GM12801 (cell line): ENCODE measurements around the gene WDR7.

Experiments used
- CTCF ChIP-seq: IDR thresholded peaks from one replicate; pipeline ENCODE4 v1.5.1; 2011; ENCODE audit warnings: control low read depth; ENCODE audit not compliant: insufficient read length; ENCODE audit errors: extremely low read depth

Gene WDR7

DNA sequence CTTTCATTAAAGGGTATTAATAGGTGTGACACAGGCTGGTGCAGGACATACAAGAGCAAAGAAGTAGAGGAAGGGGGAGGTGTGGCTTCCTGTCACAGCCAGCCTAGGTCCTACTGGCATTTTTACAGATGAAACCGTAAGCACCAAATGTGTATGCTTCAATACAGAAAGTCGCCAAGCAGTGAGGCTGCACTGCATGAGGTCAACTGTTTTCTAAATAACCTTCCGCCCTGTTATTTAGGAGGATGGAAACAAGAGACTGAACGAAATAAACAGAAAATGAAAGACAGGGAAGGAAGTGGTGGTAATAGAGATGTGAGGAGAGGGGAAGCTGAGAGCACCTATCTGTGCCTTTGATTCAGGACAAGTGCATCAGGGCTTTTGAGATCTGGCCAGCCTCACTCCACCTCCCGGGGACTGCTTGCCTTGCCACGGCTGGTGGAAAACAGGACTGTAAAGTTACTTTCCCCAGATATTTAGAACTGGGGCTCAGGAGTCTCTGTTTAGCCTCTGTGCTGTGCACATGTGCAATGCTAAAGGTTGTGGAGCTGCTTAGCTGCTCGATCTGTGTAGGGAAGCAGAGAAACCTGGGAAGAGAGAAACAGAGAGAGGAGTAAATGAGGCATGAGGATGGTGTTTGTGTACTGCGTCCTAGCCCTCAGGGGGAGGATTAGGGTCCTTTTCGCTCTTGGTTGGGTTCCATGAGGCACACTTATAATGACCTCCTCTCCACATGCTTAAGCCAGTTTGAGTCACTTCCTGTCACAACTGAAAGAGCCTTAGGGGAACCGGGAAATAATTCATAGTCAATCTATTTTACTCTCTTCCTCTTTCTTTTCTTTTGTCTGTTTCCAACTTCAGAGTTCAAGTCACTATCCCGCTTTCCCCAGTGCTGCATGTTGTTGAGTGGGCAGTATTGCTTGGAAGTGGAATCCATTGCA is 433.4 kb downstream of the WDR7 start:
- no peak for TF ChIP-seq CTCF

DNA sequence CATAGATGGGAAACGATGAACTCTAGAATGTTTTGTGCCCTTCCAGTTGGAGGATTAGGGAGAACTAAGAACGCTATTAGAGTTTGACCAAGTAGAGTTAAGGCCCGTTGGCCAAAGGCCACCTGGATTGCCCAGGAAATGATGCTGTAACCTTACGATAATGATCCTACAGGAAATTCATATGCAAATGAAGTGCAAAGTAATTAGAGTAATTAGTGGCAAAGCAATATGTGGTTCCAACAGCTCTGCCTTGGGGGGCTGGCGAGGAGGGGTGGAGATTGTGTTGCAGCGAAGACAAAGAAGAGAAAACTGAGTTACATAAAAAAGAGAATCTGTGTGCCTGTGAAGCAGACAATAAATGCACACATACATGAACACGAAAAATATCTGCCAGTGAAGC is 434.2 kb downstream of the WDR7 start:
- TF ChIP-seq CTCF, result no peak

DNA sequence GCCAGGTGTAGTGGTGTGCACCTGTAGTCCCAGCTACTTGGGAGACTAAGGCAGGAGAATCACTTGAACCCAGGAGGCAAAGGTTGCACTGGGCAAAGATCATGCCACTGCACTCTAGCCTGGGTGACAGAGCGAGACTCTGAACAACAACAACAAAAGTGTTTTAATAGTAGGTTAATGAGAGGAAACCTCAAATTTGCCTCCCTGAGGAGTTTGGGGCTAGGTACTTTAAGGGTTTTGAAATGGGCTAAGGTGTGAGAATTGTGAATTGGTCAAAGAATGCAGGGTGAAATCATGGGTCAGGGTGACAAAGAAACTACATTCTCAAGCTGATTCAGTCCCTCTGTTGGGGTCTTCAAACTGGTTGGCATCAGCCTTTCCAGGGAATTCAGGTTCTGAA is 435.0 kb downstream of the WDR7 start:
- TF ChIP-seq CTCF, result no peak
